ENCODE data around the gene WDTC1.

DNA sequence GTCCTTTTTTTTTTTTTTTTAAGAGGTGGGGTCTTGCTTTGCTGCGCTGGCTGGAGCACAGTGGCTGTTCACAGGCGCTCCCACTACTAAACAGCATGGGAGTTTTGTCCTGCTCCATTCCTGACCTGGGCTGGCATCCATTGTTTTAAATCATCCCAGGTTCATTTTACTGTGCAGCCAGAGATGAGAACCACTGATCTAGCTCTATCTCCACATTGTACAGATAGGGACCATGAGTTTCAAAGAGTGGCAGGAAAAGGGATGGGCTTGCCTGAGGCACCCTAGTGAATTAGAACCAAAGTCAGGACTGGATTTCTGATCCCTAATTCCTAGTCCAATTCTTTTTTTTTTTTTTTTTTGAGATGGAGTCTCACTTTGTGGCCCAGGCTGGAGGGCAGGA, 80.3 kb downstream of the WDTC1 start:
- TF ChIP-seq POLR2A (IDR thresholded peaks at IDR 0.05; ENCODE audit: low read length) (no peak), GATA1 (IDR thresholded peaks at IDR 0.05; ENCODE audit: low read depth, low read length) (no peak)
